H1 (cell line): Measurements from ENCODE around the gene UBE4B. TPM values are rescaled to one million over a fixed set of nuclear protein-coding genes. Genes with fewer than 3 reads are reported as not detected.

ENCODE experiments used
- ASH2L ChIP-seq: fragments of 200-600, 300-600 bp; sonication (generic); IDR thresholded peaks from one replicate; pipeline ENCODE4 v1.7.1; 2017; ENCODE audit warnings: low read length
- ATF2 ChIP-seq: IDR thresholded peaks from 2 replicates; pipeline ENCODE4 v1.6.1; 2012; ENCODE audit warnings: low read length, inconsistent platforms
- BRCA1 ChIP-seq: IDR thresholded peaks from 2 replicates; pipeline ENCODE4 v1.6.1; 2012; ENCODE audit warnings: low read depth, low read length, improper control_type of control experiment
- CHD2 ChIP-seq: IDR thresholded peaks from 2 replicates; pipeline ENCODE4 v1.6.1; 2012; ENCODE audit warnings: low read length, improper control_type of control experiment
- FOSL1 ChIP-seq: IDR thresholded peaks from 2 replicates; pipeline ENCODE4 v1.6.1; 2011; ENCODE audit warnings: mild to moderate bottlenecking, low read depth, low read length, moderate library complexity; ENCODE audit not compliant: insufficient read depth
- RFX5 ChIP-seq: IDR thresholded peaks from 2 replicates; pipeline ENCODE4 v1.6.1; 2011; ENCODE audit warnings: low read depth, low read length, improper control_type of control experiment, borderline replicate concordance
- SIRT6 ChIP-seq: IDR thresholded peaks from one replicate; pipeline ENCODE4 v1.7.1; 2012; ENCODE audit warnings: low read length, inconsistent platforms
- polyA plus RNA-seq, 7 experiments: library from polyadenylated mRNA; depleted of rRNA in 3 of 7; stranded (reverse) in 5 of 7; unstranded in 2 of 7; fragments of >200 nt in 5 of 7; fragments of 200-250 nt in 2 of 7; gene quantifications; 1 replicate in 5 of 7; 2 replicates in 1 of 7; 4 replicates in 1 of 7; pipeline versions ENCODE4 v1.2.1 to v1.2.3, GENCODE V29; 2011 to 2013; ENCODE audit warnings: missing spikeins in 2 of 7, mixed read lengths in 2 of 7
- total RNA-seq: library from RNA; stranded (reverse); fragmentation: NEBNext Ultra II Directional; extraction: Animal tissue kit (Norgen Biotek cat#: 25700); gene quantifications from 2 replicates; pipeline ENCODE4 v1.2.1, GENCODE V29; 2021

Gene UBE4B
- total and polyA plus RNA-seq, 2 of the 8 experiments (the other 6 are each of a cell fraction or from before 2014, with no cell fraction given), result 24.5 to 90.1 TPM

DNA sequence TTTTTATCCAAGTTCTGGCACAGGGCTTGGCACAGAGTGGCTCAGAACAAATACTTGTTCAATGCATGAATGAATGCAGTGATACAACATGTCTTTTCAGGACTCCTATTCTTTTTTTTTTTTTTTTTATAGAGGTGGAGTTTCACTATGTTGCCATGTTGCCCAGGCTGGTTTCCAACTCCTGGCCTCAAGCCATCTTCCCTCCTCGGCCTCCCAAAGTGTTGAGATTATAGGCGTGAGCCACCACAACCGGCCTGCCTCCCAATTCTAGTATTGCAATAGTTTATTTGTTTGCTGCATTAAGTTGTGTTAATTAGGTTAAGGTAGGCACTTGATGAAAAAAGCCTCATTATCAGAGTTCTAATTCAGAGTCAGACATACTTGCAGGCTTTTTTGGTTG lies 17.9 kb downstream of the UBE4B start (continued):
- TF ChIP-seq BRCA1, result no peak
- TF ChIP-seq ATF2, result no peak
- no peak for TF ChIP-seq RFX5
- TF ChIP-seq FOSL1, result no peak
- no peak for TF ChIP-seq SIRT6
- TF ChIP-seq CHD2, result no peak
- no peak for TF ChIP-seq ASH2L
